ENCODE data around the gene RAD51D. TPM values are rescaled to one million over a fixed set of nuclear protein-coding genes. Genes with fewer than 3 reads are reported as not detected.

The RAD51D gene
- polyA plus RNA-seq, 2 of the 4 experiments (the other 2 are of a cell fraction): 18.4 to 23.8 TPM

GRCh38 chr17:35079547-35080423 lies 39.9 kb downstream of the RAD51D start:
- ATAC-seq: peak; percentile 74 to 80; a peak in 5 of 6 replicates
- Histone ChIP-seq H3K9me3 (no peaks in the 10 kb centered on the region), H3K4me1 (peaks cover 95% of the 10 kb centered on the region), H3K27ac (peak overlapping the region; percentile 88 to 96), H3K4me2 (peak overlapping the region; percentile 90), H3K4me3 (no peak overlapping the region)
- 96% methylated on average over 1 of the region's 1 CpG for WGBS (ENCODE audit: missing lambda C conversion rate)
- peak; percentile 74 for FAIRE-seq
- CTCF ChIA-PET: interaction anchor here (0.6 to 2.7 kb wide), 11 partner anchors 8 to 684 kb away, joined by 3 to 13 read pairs (median 4); no protein-coding TSS in a partner anchor
- DNase-seq (ENCODE audit: low read depth in 1 of 2, low spot score in 1 of 2): peak in 1 of 2 experiments; percentile 82
- POLR2A ChIA-PET: interaction anchor here (1.2 to 2.3 kb wide), 2 partner anchors 10 to 17 kb away, joined by 4 to 10 read pairs; partner anchors contain the start of gene RFFL
- no peak for TF ChIP-seq RAD21 (conservative IDR thresholded peaks at IDR 0.05 in 1 of 2, IDR thresholded peaks at IDR 0.05 in 1 of 2)
- TF ChIP-seq CHD2 (IDR thresholded peaks at IDR 0.05; ENCODE audit: low read length, partially characterized antibody): no peak
- TF ChIP-seq NPAS2 (CRISPR knock-in tag; IDR thresholded peaks at IDR 0.05; ENCODE audit: borderline replicate concordance): no peak
- TF ChIP-seq E2F6 (IDR thresholded peaks at IDR 0.05; ENCODE audit: borderline replicate concordance, low read depth): no peak
- TF ChIP-seq POLR2AphosphoS2 (conservative IDR thresholded peaks at IDR 0.05; ENCODE audit: low read length): no peak
- TF ChIP-seq PBX3 (IDR thresholded peaks at IDR 0.05): no peak; the same call in 1 of the 2 replicates
- peak; percentile 67 for TF ChIP-seq JUNB (IDR thresholded peaks at IDR 0.05)
- TF ChIP-seq HOXB5 (CRISPR knock-in tag; IDR thresholded peaks at IDR 0.05): no peak
- no peak for TF ChIP-seq ATOH8 (CRISPR knock-in tag; IDR thresholded peaks at IDR 0.05; ENCODE audit: low read depth)
- no peak for TF ChIP-seq SMC3 (IDR thresholded peaks at IDR 0.05)
- no peak for TF ChIP-seq TFCP2L1 (CRISPR knock-in tag; IDR thresholded peaks at IDR 0.05)
- peak; percentile 39 to 71; a peak in 2 of 5 replicates for TF ChIP-seq JUN (IDR thresholded peaks at IDR 0.05)
- no peak for TF ChIP-seq CHD4 (IDR thresholded peaks at IDR 0.05; ENCODE audit: borderline replicate concordance)
- peak; percentile 45 to 72; a peak in 3 of 4 replicates for TF ChIP-seq CEBPB (IDR thresholded peaks at IDR 0.05)
- no peak for TF ChIP-seq RFX5 (IDR thresholded peaks at IDR 0.05)
- no peak for TF ChIP-seq KDM5A (IDR thresholded peaks at IDR 0.05)
- TF ChIP-seq HMGXB4 (CRISPR knock-in tag; IDR thresholded peaks at IDR 0.05; ENCODE audit: borderline replicate concordance): no peak
- no peak for TF ChIP-seq REST (IDR thresholded peaks at IDR 0.05)
- no peak for TF ChIP-seq MAZ (IDR thresholded peaks at IDR 0.05; ENCODE audit: borderline replicate concordance, low read depth, low read length)
- no peak for TF ChIP-seq TP53 (CRISPR knock-in tag; IDR thresholded peaks at IDR 0.05)
- TF ChIP-seq BHLHE40 (IDR thresholded peaks at IDR 0.05; ENCODE audit: low read depth, low read length): no peak
- no peak for TF ChIP-seq HEYL (CRISPR knock-in tag; IDR thresholded peaks at IDR 0.05)
- no peak for TF ChIP-seq POLR2A (IDR thresholded peaks at IDR 0.05; ENCODE audit: low read length)
- TF ChIP-seq ZSCAN20 (CRISPR knock-in tag; IDR thresholded peaks at IDR 0.05): no peak
- no peak for TF ChIP-seq RCOR1 (IDR thresholded peaks at IDR 0.05; ENCODE audit: low read depth, low read length)
- TF ChIP-seq GATA3 (IDR thresholded peaks at IDR 0.05; ENCODE audit: borderline replicate concordance): peak; percentile 65; the same call in 1 of the 2 replicates
- TF ChIP-seq NFE2L2 (conservative IDR thresholded peaks at IDR 0.05; ENCODE audit: low read length): no peak
- TF ChIP-seq NR3C1 (IDR thresholded peaks at IDR 0.05): no peak
- TF ChIP-seq HES2 (IDR thresholded peaks at IDR 0.05): no peak
- TF ChIP-seq EHMT2 (IDR thresholded peaks at IDR 0.05; ENCODE audit: low read depth): no peak
- no peak for TF ChIP-seq HOXB13 (CRISPR knock-in tag; IDR thresholded peaks at IDR 0.05; ENCODE audit: low read depth)
- peak in 1 of 2 experiments; percentile 57; a peak in 1 of 5 replicates for TF ChIP-seq EP300 (IDR thresholded peaks at IDR 0.05)
- TF ChIP-seq EHF (CRISPR knock-in tag; IDR thresholded peaks at IDR 0.05): no peak
